Uterus (tissue), 4 donors: ENCODE measurements around the gene SRPRB. TPM values are rescaled to one million over a fixed set of nuclear protein-coding genes. Genes with fewer than 3 reads are reported as not detected.

Source experiments
- DNase-seq, 2 donors: peaks; one replicate each; pipeline ENCODE4 v3.0.0-alpha.2; 2019 to 2020
- H3K27ac ChIP-seq, 2 donors: fragments of 200-600 bp; sonication (generic); 1 replicate in 1 of 2; 2 replicates in 1 of 2; pipeline ENCODE4 v1.5.1; 2016 to 2018
- H3K27me3 ChIP-seq, 2 donors: fragments of 200-600 bp; sonication (generic); one replicate each; pipeline ENCODE4 v1.5.1; 2018 to 2019; ENCODE audit warnings: control low read depth in 1 of 2
- H3K36me3 ChIP-seq, 2 donors: fragments of 200-600 bp; sonication (generic); one replicate each; pipeline ENCODE4 v1.5.1; 2019; ENCODE audit warnings: control low read depth in 1 of 2
- H3K4me1 ChIP-seq, 2 donors: fragments of 200-600 bp; sonication (generic); one replicate each; pipeline ENCODE4 v1.5.1; 2018 to 2019; ENCODE audit warnings: control low read depth in 1 of 2
- H3K4me3 ChIP-seq, 2 donors: fragments of 200-600 bp; sonication (generic); 1 replicate in 1 of 2; 2 replicates in 1 of 2; pipeline ENCODE4 v1.5.1; 2018 to 2019; ENCODE audit warnings: mild to moderate bottlenecking in 1 of 2
- H3K9me3 ChIP-seq, 2 donors: fragments of 200-600 bp; sonication (generic); one replicate each; pipeline ENCODE4 v1.5.1; 2019; ENCODE audit warnings: control low read depth in 1 of 2
- CTCF ChIP-seq, 4 experiments: fragments of 200-600 bp in 2 of 4; fragments of 450-650 bp in 2 of 4; sonication (generic) in 2 of 4; IDR thresholded peaks; one replicate each; pipeline ENCODE4 v1.5.1; 2016 to 2019; ENCODE audit warnings: antibody characterized with exemption in 4 of 4, mild to moderate bottlenecking in 2 of 4, moderate library complexity in 1 of 4
- POLR2A ChIP-seq, 2 donors: fragments of 450-650 bp; IDR thresholded peaks; one replicate each; pipeline ENCODE4 v1.6.1; 2016; ENCODE audit warnings: antibody characterized with exemption in 2 of 2, mild to moderate bottlenecking in 1 of 2, moderate library complexity in 1 of 2
- intact Hi-C: fragments of 100-400 bp; cut with DNase I; formaldehyde crosslinking; loops from one replicate; pipeline ENCODE4 v1.15.1; 2023; ENCODE audit warnings: low total_unique reads
- total RNA-seq, 4 donors: library from RNA; depleted of rRNA in 3 of 4; stranded (reverse); fragments of >200 nt in 3 of 4; gene quantifications; one replicate each; pipeline versions ENCODE4 v1.1.0 to v1.2.4, GENCODE V29; 2014 to 2023
- donor health status: DM: yes; HTN: yes; CAD: no.

Gene SRPRB
- total RNA-seq, 4 donors from 2014 or later: 12.0 to 66.2 (median 28.9) TPM

- Histone ChIP-seq H3K9me3 (no peaks in the 10 kb centered on the region), H3K4me3 (no peak overlapping the region), H3K36me3 (no peaks in the 10 kb centered on the region), H3K27me3 (no peaks in the 10 kb centered on the region), H3K27ac (no peak overlapping the region), H3K4me1 (no peaks in the 10 kb centered on the region)
- no peak for DNase-seq
- TF ChIP-seq POLR2A (IDR thresholded peaks at IDR 0.05) (no peak), CTCF (IDR thresholded peaks at IDR 0.05) (no peak)
- intact Hi-C loops: no loop called here
These were observed 28.4 kb downstream of the SRPRB start for GRCh38 chr3:133833880-133834620.

GRCh38 chr3:133834621-133835417 lies 29.2 kb downstream of the SRPRB start:
- intact Hi-C loops: no loop called here
- no peaks in the 10 kb centered on the region for H3K36me3 ChIP-seq

GRCh38 chr3:133835418-133835743 lies 29.8 kb downstream of the SRPRB start:
- TF ChIP-seq CTCF (IDR thresholded peaks at IDR 0.05): no peak
- no peak for TF ChIP-seq POLR2A (IDR thresholded peaks at IDR 0.05)
- no peaks in the 10 kb centered on the region for H3K27me3 ChIP-seq
- H3K9me3 ChIP-seq: no peaks in the 10 kb centered on the region
- intact Hi-C loops: no loop called here
- no peak overlapping the region for H3K27ac ChIP-seq
- H3K4me1 ChIP-seq: no peaks in the 10 kb centered on the region
- no peaks in the 10 kb centered on the region for H3K36me3 ChIP-seq
- DNase-seq: no peak
- H3K4me3 ChIP-seq: no peak overlapping the region

More at GRCh38 chr3:133834621-133835417, 29.2 kb downstream of the SRPRB start:
- H3K27ac ChIP-seq: no peak overlapping the region
- no peak for DNase-seq
- H3K27me3 ChIP-seq: no peaks in the 10 kb centered on the region
- H3K4me3 ChIP-seq: no peak overlapping the region
- H3K9me3 ChIP-seq: no peaks in the 10 kb centered on the region
- H3K4me1 ChIP-seq: no peaks in the 10 kb centered on the region
- no peak for TF ChIP-seq POLR2A (IDR thresholded peaks at IDR 0.05)
- no peak for TF ChIP-seq CTCF (IDR thresholded peaks at IDR 0.05)

GRCh38 chr3:133835961-133836360 lies 30.3 kb downstream of the SRPRB start:
- Histone ChIP-seq H3K4me3 (no peak overlapping the region), H3K9me3 (no peaks in the 10 kb centered on the region), H3K27ac (no peak overlapping the region), H3K4me1 (no peaks in the 10 kb centered on the region), H3K36me3 (no peaks in the 10 kb centered on the region), H3K27me3 (no peaks in the 10 kb centered on the region)
- DNase-seq: no peak
- TF ChIP-seq CTCF (IDR thresholded peaks at IDR 0.05) (no peak), POLR2A (IDR thresholded peaks at IDR 0.05) (no peak)
- intact Hi-C loops: no loop called here

GRCh38 chr3:133836497-133837158 lies 31.0 kb downstream of the SRPRB start:
- Histone ChIP-seq H3K27ac (no peak overlapping the region), H3K9me3 (no peaks in the 10 kb centered on the region), H3K36me3 (no peaks in the 10 kb centered on the region), H3K4me3 (no peak overlapping the region), H3K4me1 (no peaks in the 10 kb centered on the region), H3K27me3 (no peaks in the 10 kb centered on the region)
- intact Hi-C loops: no loop called here
- no peak for DNase-seq
- no peak for TF ChIP-seq POLR2A (IDR thresholded peaks at IDR 0.05)
- TF ChIP-seq CTCF (IDR thresholded peaks at IDR 0.05): no peak
